A549 (cell line): ENCODE data around the gene XPNPEP2. TPM values are rescaled to one million over a fixed set of nuclear protein-coding genes. Genes with fewer than 3 reads are reported as not detected.

ENCODE experiments used
- ATAC-seq, 2 experiments: fragments of 200-7000 bp in 1 of 2; fragments of >200 bp in 1 of 2; cut with Nextera tagmentation in 1 of 2; cut with Tn5 transposase in 1 of 2; 3 replicates each; pipeline versions ENCODE4 v1.8.0 to v1.9.1; 2018 to 2020; ENCODE audit warnings: mild to moderate bottlenecking in 1 of 2, moderate library complexity in 1 of 2
- CTCF ChIA-PET: fragments of 300-600 bp; sonication (Branson Sonifier 250); formaldehyde crosslinking; extraction: SDS; loops from one replicate; lab custom pipeline; 2021; ENCODE audit warnings: antibody characterized with exemption, inconsistent platforms; lab: Yijun Ruan, JAX
- POLR2A ChIA-PET: fragments of 350-600 bp; formaldehyde crosslinking; extraction: SDS; loops from one replicate; lab custom pipeline; 2021; ENCODE audit warnings: antibody characterized with exemption, inconsistent platforms; lab: Yijun Ruan, JAX
- DNase-seq, 2 experiments: peaks; one replicate each; pipeline versions ENCODE4 v3.0.0 to v3.0.0-alpha.2; 2011 to 2016; ENCODE audit warnings: low read depth in 1 of 2, low spot score in 1 of 2
- FAIRE-seq: peaks from 2 replicates; lab custom pipeline; 2011; peaks lifted over from hg19 to GRCh38; lab: Jason Lieb, UNC
- H3K27ac ChIP-seq, 2 experiments: fragments of >200 bp; sonication (Bioruptor Twin); formaldehyde crosslinking; 3 replicates each; pipeline ENCODE4 v1.5.1; 2016 to 2017
- H3K4me1 ChIP-seq: fragments of >200 bp; sonication (Bioruptor Twin); formaldehyde crosslinking; 3 replicates; pipeline ENCODE4 v1.6.1; 2016
- H3K4me2 ChIP-seq: fragments of >200 bp; sonication (Bioruptor Twin); formaldehyde crosslinking; 3 replicates; pipeline ENCODE4 v1.6.1; 2016
- H3K4me3 ChIP-seq: fragments of >200 bp; sonication (Bioruptor Twin); formaldehyde crosslinking; 3 replicates; pipeline ENCODE4 v1.5.1; 2016
- H3K9me3 ChIP-seq: fragments of >200 bp; sonication (Bioruptor Twin); formaldehyde crosslinking; 3 replicates; pipeline ENCODE4 v1.6.1; 2016
- ATOH8 ChIP-seq: fragments of 250-450 bp; sonication (Bioruptor Pico); IDR thresholded peaks from 2 replicates; pipeline ENCODE4 v1.5.0; 2020; ENCODE audit warnings: low read depth, mild to moderate bottlenecking, moderate library complexity
- BCL3 ChIP-seq: fragments of >200 bp; sonication (Bioruptor Twin); formaldehyde crosslinking; IDR thresholded peaks from 3 replicates; pipeline ENCODE4 v1.6.1; 2016
- BHLHE40 ChIP-seq: IDR thresholded peaks from 2 replicates; pipeline ENCODE4 v1.6.1; 2012; ENCODE audit warnings: low read depth, low read length, inconsistent platforms
- CBX2 ChIP-seq: fragments of 200-600 bp; sonication (generic); IDR thresholded peaks from 2 replicates; pipeline ENCODE4 v1.6.1; 2016; ENCODE audit warnings: low read depth, mild to moderate bottlenecking, borderline replicate concordance
- CEBPB ChIP-seq, 2 experiments: fragments of >200 bp in 1 of 2; sonication (Bioruptor Twin) in 1 of 2; formaldehyde crosslinking in 1 of 2; IDR thresholded peaks; 2 replicates each; pipeline ENCODE4 v1.6.1; 2012 to 2016
- CHD4 ChIP-seq: fragments of 200-600 bp; sonication (generic); IDR thresholded peaks from 2 replicates; pipeline ENCODE4 v1.6.1; 2016; ENCODE audit warnings: antibody characterized with exemption, mild to moderate bottlenecking, borderline replicate concordance
- ESRRA ChIP-seq: fragments of 150-350 bp; IDR thresholded peaks from 2 replicates; pipeline ENCODE4 v1.6.1; 2014; ENCODE audit warnings: mild to moderate bottlenecking, low read length, borderline replicate concordance
- FOSB ChIP-seq: fragments of 250-450 bp; sonication (Bioruptor Pico); IDR thresholded peaks from 2 replicates; pipeline ENCODE4 v1.5.0; 2020; ENCODE audit warnings: mild to moderate bottlenecking, moderate library complexity
- HEYL ChIP-seq: fragments of 250-450 bp; sonication (Bioruptor Pico); IDR thresholded peaks from 2 replicates; pipeline ENCODE4 v1.8.0; 2021; ENCODE audit warnings: mild to moderate bottlenecking, moderate library complexity
- HOXA7 ChIP-seq: fragments of 250-450 bp; sonication (Bioruptor Pico); IDR thresholded peaks from 2 replicates; pipeline ENCODE4 v1.5.0; 2020; ENCODE audit warnings: mild to moderate bottlenecking, moderate library complexity
- JUNB ChIP-seq: fragments of >200 bp; sonication (Bioruptor Twin); formaldehyde crosslinking; IDR thresholded peaks from 2 replicates; pipeline ENCODE4 v1.6.1; 2016
- KDM5A ChIP-seq: fragments of 200-600 bp; sonication (generic); IDR thresholded peaks from 2 replicates; pipeline ENCODE4 v1.6.1; 2016; ENCODE audit warnings: antibody characterized with exemption, mild to moderate bottlenecking
- MAX ChIP-seq: IDR thresholded peaks from 2 replicates; pipeline ENCODE4 v1.6.1; 2012
- MAZ ChIP-seq: fragments of 150-350 bp; IDR thresholded peaks from 2 replicates; pipeline ENCODE4 v1.6.1; 2014; ENCODE audit warnings: antibody characterized with exemption, low read depth, low read length, borderline replicate concordance
- MYC ChIP-seq: IDR thresholded peaks from 2 replicates; pipeline ENCODE4 v1.6.1; 2012; ENCODE audit warnings: mild to moderate bottlenecking, inconsistent platforms, low read length, improper control_type of control experiment, borderline replicate concordance
- NFE2L2 ChIP-seq: fragments of 150-350 bp; conservative IDR thresholded peaks from 2 replicates; pipeline ENCODE4 v1.6.1; 2014; ENCODE audit warnings: low read length
- NPAS2 ChIP-seq: fragments of 250-450 bp; sonication (Bioruptor Pico); IDR thresholded peaks from 2 replicates; pipeline ENCODE4 v1.8.0; 2022; ENCODE audit warnings: mild to moderate bottlenecking, moderate library complexity, borderline replicate concordance
- POLR2A ChIP-seq: IDR thresholded peaks from 2 replicates; pipeline ENCODE4 v1.6.1; 2012; ENCODE audit warnings: mild to moderate bottlenecking, low read length
- POLR2AphosphoS2 ChIP-seq: conservative IDR thresholded peaks from 2 replicates; pipeline ENCODE4 v1.6.1; 2012; ENCODE audit warnings: low read length, improper control_type of control experiment, inconsistent platforms
- RFX5 ChIP-seq: fragments of 450-650 bp; IDR thresholded peaks from 2 replicates; pipeline ENCODE4 v1.7.1; 2014; ENCODE audit warnings: antibody characterized with exemption, mild to moderate bottlenecking, moderate library complexity
- TP53 ChIP-seq: fragments of 250-450 bp; sonication (Bioruptor Pico); IDR thresholded peaks from 2 replicates; pipeline ENCODE4 v1.5.0; 2021; ENCODE audit warnings: mild to moderate bottlenecking, moderate library complexity
- ZC3H11A ChIP-seq: fragments of 450-650 bp; IDR thresholded peaks from 2 replicates; pipeline ENCODE4 v1.6.1; 2014; ENCODE audit warnings: antibody characterized with exemption, mild to moderate bottlenecking
- ZNF302 ChIP-seq: fragments of 250-450 bp; sonication (Bioruptor Pico); IDR thresholded peaks from 2 replicates; pipeline ENCODE4 v1.9.0; 2021; ENCODE audit warnings: inconsistent platforms, mild to moderate bottlenecking, moderate library complexity
- WGBS: methylation state at CpG from one replicate; pipeline ENCODE4 v1.1.6; 2017; ENCODE audit errors: missing lambda C conversion rate; 5-methylcytosine and 5-hydroxymethylcytosine counted together
- polyA plus RNA-seq, 4 experiments: library from polyadenylated mRNA; depleted of rRNA in 3 of 4; stranded (reverse); fragments of >200 nt; fragmentation: RNase III in 1 of 4; extraction: RNeasy Plus Mini Kit Qiagen cat#74134 plus additional on column Dnase treatment in 1 of 4; gene quantifications; 2 replicates in 3 of 4; 3 replicates in 1 of 4; pipeline ENCODE4 v1.2.3, GENCODE V29; 2011 to 2017

Gene XPNPEP2
- polyA plus RNA-seq, 2 of the 4 experiments (the other 2 are of a cell fraction) = not detected

- CTCF ChIA-PET = interaction anchor here (0.6 to 1.1 kb wide), 2 partner anchors 17 to 155 kb away, joined by 3 to 4 read pairs; no protein-coding TSS in a partner anchor
- Histone ChIP-seq H3K4me3 (no peak overlapping the region), H3K4me1 (no peaks in the 10 kb centered on the region), H3K27ac (no peak overlapping the region), H3K4me2 (no peak overlapping the region), H3K9me3 (no peaks in the 10 kb centered on the region)
- FAIRE-seq (no peak), DNase-seq (no peak), ATAC-seq (no peak)
- 91% methylated on average over 1 of the region's 18 CpGs for WGBS
- TF ChIP-seq TP53 (CRISPR knock-in tag) (no peak), CHD4 (no peak), ZNF302 (CRISPR knock-in tag) (no peak), JUNB (no peak), POLR2A (no peak), MAZ (no peak), CBX2 (no peak), HEYL (CRISPR knock-in tag) (no peak), NFE2L2 (no peak), POLR2AphosphoS2 (no peak), KDM5A (no peak), BCL3 (no peak)
- POLR2A ChIA-PET = interaction anchor here (0.6 kb wide), 1 partner anchor 270 kb away, joined by 6 read pairs; the partner anchor contains the start of gene SMARCA1
Observed at GRCh38 chrX:129792586-129793291, 54.0 kb downstream of the XPNPEP2 start.

GRCh38 chrX:129793604-129794191 lies 54.9 kb downstream of the XPNPEP2 start:
- WGBS = 96% methylated on average over 12 of the region's 20 CpGs
- no peaks in the 10 kb centered on the region for H3K4me1 ChIP-seq
- no peak overlapping the region for H3K4me2 ChIP-seq
- H3K9me3 ChIP-seq = no peaks in the 10 kb centered on the region
- ATAC-seq (no peak), FAIRE-seq (no peak), DNase-seq (no peak)
- ChIA-PET POLR2A (no interaction called here), CTCF (interaction anchor here (0.6 kb wide), 2 partner anchors 18 to 285 kb away, joined by 3 read pairs; no protein-coding TSS in a partner anchor)
- H3K27ac ChIP-seq = no peak overlapping the region
- no peak overlapping the region for H3K4me3 ChIP-seq
- TF ChIP-seq BHLHE40 = no peak
- TF ChIP-seq ATOH8 (CRISPR knock-in tag) = no peak

- 90% methylated on average over 1 of the region's 1 CpG for WGBS
- Histone ChIP-seq H3K4me1 (no peaks in the 10 kb centered on the region), H3K4me3 (no peak overlapping the region), H3K9me3 (no peaks in the 10 kb centered on the region), H3K4me2 (no peak overlapping the region), H3K27ac (no peak overlapping the region)
- CTCF ChIA-PET = interaction anchor here (1.1 kb wide), 1 partner anchor 36 kb away, joined by 3 read pairs; no protein-coding TSS in a partner anchor
- DNase-seq (no peak), ATAC-seq (no peak), FAIRE-seq (no peak)
- POLR2A ChIA-PET = no interaction called here
- TF ChIP-seq CEBPB (IDR thresholded peaks at IDR 0.05) (no peak), ZC3H11A (no peak), HEYL (CRISPR knock-in tag) (no peak), MYC (no peak), FOSB (CRISPR knock-in tag) (no peak), ESRRA (no peak), NPAS2 (no peak), HOXA7 (CRISPR knock-in tag) (no peak), MAX (no peak), MAZ (no peak), RFX5 (no peak)
Observed at GRCh38 chrX:129795584-129795983, 56.8 kb downstream of the XPNPEP2 start.
